ENCODE measurements around the gene MYH6. TPM values are rescaled to one million over a fixed set of nuclear protein-coding genes. Genes with fewer than 3 reads are reported as not detected.
"Not testable (repeated sequence)": the region's sequence is repeated elsewhere in the genome, so short reads cannot be mapped to it uniquely, and the experiment has no call there.

Gene MYH6
- polyA plus RNA-seq, 1 donor, result 0.13 TPM

DNA sequence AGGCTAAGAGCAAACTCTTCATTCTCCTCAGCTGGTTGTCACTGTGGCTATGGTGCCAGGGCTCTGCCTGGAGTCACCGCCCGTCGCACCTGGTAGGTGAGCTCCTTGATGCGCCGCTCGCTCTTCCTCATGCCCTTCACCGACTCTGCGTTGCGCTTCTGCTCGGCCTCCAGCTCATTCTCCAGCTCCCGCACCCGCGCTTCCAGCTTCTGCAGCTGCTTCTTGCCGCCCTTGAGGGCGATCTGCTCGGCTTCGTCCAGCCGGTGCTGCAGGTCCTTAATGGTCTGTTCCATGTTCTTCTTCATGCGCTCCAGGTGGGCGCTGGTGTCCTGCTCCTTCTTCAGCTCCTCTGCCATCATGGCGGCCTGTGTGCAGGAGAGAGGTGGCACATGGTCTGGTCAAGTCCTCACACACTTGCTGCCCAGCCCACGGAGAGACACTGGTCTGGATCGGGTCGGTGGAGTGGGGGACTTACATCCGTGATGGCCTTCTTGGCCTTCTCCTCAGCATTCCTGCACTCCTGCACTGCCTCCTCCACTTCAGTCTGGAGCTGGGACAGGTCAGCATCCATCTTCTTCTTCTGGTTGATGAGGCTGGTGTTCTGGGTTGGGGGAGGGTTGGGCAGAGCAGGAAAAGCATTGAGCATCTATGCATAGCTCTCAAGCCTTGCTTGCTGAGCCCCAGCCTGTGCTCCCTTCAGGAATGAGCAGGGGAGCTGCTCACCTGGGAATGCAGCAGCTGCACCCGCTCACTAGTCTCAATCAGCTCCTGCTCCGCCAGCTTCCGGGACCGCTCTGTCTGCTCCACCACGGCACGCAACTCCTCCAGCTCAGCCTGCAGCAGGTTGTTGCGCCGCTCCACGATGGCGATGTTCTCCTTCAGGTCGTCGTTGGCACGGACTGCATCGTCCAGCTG, 7.1 kb upstream of the MYH6 start:
- no peak for DNase-seq

DNA sequence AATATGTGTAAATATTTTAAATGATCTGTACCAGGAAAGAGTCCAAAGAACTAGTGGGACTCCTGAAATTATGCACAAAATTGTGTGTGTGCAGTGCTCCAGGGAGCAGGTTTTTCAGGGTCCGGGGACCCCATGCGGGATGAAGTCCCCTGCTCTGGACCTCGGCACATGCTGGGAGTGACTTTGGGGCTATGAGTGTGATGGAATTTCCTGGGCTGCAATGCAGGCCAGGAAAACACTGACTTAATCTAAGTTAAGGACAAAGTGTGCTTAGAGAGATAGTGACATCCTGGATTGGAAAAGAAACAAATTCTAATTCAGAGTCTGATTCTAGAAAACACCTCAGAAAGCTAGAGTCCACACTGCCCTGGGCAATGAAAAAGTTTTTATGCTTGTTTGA, 6.2 kb upstream of the MYH6 start:
- no peak for DNase-seq

DNA sequence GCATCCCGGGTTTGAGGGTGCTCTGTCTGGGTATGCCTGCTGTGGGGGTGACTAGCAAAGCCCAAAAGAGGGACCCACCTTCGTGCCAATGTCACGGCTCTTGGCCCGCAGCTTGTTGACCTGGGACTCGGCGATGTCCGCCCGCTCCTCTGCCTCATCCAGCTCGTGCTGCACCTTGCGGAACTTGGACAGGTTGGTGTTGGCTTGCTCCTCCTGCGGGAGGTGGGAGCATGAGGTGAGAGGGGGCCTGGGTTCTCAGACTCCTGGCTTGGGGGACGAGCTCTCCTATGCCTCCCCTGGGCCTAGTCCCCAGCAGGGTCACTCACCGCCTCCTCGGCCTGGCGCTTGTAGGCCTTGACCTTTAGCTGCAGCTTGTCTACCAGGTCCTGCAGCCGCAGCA, 5.6 kb upstream of the MYH6 start:
- DNase-seq, result no peak

DNA sequence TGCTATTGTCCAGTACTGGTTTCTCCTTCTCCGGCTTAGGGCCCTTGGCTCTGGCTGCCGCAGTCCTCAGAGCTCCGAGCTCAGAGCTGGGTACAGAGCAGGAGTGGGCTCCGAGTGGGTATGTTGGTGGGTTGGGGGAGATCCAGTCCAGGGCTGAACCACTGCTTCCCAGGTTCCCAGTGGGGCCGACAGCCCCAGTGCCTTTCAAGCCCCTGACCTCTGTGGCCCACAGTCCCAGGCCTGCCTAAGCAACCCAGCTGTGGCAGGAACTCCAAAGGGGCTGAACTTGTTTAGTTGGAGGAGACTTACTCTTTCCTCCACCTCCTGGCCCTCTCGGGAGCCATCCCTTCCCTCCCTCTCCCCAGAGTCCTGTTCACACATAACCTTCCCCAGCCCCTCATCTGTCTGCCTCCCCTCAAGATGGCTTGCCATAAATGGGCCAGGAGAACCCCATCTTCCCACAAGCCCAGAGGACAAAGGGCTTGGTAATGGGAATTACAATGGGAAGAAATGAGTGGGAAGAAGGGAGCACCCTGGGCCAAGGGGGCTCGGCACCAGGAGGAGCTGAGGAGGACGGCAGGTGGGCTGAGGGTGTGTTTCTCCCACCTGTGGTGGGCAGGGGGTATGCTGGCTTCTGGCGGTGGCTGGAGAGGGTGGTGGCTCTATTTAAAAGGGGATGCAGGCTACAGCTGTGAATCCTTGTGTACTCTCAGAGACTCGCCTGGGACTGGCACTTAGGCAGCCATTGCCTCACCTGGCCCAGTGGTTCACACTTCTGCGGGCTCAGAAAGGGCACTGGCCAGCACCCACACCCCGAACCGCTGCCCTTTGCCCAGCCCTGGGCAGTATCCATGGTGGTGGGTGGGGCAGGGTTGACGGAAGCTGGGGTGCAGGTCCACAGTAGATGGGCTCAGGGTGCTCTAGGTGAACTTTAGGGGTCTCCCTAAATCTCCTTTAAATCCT, 3.8 kb upstream of the MYH6 start:
- no peak for DNase-seq

DNA sequence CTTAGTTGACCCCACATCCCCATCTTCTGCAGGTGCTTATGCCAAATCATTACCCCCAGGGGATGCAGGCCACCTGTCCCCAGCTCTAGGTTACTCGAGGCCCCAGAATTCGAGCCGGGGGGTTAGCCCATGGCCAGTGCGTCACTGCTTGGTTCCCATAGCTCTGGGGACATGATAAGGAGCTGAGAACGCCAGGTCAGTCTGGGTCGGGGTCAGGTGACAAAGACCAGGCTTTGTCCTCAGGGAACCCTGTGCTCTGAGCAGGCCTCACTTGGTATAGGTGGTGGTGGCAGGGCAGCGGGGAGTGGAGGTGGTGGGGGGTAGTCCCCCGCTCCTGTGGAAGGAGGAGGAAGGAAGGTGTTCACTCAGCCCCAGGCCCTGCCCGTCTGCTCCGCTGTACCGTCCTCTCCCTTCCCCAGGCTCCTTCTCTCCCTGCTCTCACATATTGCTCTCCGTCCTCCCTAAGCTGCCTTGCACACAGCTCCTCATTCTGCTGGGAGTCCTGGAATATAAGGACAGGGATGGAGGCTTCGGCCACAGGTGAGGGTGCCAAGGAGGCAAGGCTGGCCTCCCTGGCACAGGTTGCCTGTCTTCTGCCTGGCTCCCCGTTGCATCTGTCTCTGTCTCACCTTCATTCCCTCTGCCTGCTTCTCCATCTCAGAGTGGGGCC, 2.0 kb upstream of the MYH6 start:
- DNase-seq, result no peak

DNA sequence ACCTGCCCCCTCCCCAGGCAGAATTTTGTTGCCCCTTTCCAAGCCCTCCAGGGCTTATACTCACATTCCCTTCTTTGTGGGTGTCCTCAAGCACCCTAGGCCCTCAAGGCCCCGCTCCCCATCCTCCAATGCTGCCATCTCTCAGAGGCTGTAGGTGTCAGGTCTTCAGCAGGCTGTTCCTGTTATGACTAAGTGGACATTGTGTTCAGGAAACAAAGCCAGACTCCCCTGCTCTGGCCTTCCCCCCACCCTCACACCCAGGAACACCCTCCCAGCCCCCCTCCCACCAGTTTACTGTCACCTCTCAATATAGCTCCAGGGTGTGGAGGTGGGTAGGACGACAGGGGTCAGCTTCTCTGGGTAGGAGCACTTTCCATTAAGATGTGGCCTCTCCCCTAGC, 1.4 kb upstream of the MYH6 start:
- DNase-seq, result no peak

DNA sequence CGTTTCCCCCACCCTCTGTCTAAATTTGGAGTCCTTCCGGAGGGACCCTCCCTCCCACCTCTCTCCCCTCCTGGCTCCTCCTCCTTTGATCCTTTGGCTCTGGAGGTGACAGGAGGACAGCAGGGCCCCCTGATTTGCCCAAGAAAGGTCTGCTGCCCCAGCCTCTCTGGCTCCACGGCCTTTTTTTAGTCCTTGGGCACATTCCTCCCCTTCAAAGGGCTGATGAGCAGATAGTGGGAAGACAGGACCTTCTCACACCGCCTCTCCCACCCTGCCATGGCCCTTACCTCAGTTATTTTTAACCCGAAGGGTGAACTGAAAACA, 196 bp upstream of the MYH6 start:
- DNase-seq, result no peak

DNA sequence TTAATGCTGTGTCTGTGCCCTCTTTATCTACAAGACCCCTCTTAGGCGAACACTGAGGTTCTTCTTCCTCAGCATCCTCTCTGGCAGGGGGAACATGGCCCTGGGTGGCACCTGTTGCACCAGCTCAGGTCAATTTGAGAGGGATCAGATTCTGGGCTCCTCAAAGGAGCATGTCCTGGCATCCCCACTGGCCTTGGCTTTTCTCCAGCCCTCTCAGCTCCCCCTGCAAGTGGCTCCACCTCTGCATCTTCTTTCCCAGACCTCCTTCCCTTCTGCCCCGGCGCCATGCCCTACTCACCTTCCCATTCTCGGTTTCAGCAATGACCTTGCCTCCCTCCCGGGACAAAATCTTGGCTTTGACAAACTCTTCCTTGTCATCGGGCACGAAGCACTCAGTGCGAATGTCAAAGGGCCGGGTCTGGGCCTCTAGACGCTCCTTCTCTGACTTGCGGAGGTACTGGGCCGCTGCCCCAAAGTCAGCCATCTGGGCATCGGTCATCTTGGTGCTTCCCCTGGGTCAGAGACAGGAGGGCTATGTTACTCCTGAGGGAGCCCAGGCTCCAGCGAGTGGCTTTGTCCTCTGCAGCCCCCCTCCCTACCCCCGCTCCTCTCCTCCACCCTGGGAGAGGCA, 1.2 kb downstream of the MYH6 start:
- no peak for DNase-seq

DNA sequence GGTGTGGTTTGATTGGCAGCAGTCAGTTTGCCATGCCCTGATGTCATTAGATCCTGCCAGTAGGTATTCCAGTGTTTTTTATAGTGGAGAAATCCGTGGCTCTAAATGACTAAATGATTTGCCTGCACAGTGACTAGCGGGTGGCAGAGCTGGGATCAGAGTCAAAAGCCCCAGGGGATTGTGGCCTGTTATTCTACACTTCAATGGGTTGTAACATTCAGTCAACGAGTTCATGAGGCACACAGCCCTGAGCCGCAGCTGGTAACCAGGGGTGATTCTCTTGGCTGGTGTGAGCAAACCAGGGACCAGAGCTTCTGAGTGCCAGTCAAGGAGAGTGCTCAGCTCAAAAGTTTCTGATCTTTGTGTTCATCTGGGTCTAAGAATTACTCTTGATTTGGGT, 1.8 kb downstream of the MYH6 start:
- no peak for DNase-seq

DNA sequence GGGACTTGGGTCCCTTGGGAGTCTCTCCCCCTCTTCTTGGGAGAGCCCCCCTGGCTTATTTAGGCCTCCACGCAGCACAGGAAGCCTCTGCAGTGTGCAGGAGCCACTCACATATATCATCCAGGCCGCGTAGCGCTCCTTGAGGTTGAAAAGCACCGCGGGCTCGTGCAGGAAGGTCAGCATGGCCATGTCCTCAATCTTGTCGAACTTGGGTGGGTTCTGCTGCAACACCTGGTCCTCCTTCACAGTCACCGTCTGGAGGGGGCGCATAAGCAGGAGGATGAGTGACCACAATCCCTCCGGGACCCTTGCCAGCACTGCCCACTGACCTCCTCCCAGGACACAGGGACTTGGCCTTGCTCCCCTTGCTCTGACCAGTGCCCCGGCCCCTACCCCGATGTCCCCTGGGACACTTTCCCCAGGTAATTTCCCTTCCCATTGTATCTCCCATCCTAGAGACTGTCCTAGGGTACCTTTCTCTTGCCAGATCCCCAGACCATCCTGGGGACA, 2.5 kb downstream of the MYH6 start:
- DNase-seq, result no peak

DNA sequence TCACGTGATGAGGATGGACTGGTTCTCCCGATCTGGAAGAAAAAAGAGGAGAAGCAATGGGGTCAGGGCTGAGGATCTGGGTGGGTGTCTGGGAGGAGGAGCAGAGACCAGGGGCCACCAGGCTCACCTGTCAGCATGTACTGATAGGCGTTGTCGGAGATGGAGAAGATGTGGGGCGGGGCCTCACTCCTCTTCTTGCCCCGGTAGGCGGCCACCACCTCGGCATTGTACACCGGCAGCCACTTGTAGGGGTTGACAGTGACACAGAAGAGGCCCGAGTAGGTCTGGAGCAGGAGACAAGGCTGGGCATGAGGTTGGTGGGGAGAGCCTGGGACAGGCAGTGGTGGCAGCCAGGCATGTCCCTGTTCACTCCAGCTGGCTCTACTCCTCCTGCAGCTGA, 3.0 kb downstream of the MYH6 start:
- DNase-seq, result no peak

DNA sequence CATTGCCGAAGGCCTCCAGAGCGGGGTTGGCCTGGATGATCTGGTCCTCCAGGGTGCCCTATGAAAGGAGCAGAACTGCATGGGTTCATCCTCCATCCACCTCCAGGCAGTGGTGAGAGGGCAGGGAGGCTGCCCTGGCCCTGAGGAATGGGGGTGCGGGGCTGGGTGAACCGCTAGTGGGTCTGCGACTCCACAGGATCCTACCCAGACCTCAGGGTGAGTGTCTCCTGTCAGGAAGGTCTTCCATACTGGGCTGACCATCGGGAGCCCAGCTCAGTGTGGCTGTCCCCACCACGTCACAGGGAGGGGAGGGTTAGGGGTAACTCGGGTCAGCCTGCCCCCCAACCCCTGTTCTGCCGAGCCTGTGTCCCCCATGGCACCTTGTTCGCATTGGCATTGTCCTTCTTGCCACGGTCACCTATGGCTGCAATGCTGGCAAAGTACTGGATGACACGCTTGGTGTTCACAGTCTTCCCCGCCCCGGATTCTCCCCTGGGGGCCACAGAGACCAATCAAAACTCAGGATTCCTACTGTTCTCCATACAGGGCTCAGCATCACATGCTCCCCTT, 3.7 kb downstream of the MYH6 start:
- no peak for DNase-seq

DNA sequence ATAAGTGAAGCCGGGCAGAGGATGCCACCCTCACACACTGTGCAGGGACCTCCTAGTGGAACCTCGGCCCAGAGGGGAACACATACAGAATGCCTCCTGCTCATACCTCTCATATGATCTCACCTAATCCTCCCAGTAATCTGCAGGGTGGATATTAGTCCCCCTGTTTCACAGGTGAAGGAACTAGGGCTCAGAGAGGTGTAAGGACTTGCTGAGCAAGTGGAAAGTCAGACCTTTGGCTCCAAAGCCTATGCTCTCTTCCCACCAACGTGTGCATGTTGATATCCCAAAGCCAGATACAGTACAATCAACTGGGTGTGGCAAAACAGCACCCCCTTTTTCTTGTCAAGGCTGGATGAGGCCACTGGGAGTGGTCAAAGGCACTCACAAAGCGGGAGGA, 4.2 kb downstream of the MYH6 start:
- no peak for DNase-seq

DNA sequence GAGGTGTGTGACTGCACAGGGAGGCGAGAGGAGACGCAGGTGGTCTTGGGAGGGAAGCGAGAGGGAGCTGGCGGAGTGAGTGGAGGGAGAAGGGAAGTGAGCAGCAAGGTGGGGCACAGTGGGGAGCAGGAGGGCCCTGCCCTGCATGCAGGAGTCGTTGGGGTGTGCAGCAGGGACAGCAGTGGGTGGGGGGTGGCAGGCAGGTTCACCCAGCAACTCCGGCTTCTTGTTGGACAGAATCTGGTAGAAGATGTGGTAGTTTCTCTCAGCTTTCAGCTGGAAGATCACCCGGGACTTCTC, 5.0 kb downstream of the MYH6 start:
- DNase-seq, result no peak

DNA sequence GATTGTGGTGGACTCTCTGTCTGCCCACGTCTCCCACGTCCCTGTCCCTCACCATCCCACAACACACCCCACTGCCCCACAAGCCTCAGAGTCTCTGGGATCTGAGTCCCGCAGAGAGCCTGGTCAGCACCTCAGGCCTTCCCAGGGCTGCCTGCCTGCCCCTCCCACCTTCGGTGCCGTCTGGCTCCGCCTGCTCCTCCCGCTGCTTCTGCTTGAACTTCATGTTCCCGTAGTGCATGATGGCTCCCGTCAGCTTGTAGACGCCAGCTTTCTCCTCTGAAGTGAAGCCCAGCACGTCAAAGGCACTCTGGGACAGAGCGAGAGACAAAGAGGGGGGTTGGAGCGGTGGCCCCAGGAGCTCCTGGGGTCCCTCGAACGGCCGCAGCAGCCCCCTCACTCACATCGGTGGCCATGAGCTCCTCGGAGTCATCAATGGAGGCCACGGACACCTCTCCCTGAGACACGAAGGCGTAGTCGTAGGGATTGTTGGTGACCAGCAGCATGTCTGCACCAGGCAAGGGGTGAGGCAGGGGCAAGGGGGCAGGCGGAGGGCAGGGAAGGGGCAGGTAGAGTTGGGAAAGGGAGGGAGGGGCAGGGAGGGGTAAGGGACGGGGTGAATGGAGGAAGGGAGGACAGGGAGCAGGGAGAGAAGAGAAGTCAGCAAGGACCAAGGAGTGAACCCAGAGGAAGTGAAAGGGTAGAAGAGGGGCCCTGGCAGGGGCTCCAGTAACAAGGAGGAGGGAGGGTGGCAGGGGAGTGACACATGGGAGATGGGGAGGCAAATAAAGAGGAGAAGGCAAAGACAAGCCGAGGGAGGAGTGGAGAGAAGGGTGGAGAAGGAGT, 5.6 kb downstream of the MYH6 start:
- DNase-seq, result no peak

DNA sequence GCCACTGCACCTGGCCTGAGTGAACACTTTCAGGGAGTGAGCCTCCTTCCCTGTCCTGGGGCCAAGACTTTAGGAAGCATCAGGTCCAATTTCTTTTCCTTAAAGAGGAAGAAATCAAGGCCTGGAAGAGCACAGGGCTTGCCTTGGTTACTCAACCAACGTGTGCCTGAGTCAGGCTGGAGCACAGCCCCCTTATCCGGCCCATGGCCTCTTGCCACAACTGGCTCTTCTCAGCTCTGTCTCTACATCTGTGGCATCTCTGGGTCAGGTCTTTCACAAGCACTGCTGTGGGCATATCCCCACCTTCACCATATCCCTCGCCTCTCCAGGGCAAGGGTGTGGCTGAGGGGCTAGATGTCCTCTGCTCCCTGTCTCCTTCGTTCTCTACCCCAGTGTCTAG, 6.8 kb downstream of the MYH6 start:
- no peak for DNase-seq

DNA sequence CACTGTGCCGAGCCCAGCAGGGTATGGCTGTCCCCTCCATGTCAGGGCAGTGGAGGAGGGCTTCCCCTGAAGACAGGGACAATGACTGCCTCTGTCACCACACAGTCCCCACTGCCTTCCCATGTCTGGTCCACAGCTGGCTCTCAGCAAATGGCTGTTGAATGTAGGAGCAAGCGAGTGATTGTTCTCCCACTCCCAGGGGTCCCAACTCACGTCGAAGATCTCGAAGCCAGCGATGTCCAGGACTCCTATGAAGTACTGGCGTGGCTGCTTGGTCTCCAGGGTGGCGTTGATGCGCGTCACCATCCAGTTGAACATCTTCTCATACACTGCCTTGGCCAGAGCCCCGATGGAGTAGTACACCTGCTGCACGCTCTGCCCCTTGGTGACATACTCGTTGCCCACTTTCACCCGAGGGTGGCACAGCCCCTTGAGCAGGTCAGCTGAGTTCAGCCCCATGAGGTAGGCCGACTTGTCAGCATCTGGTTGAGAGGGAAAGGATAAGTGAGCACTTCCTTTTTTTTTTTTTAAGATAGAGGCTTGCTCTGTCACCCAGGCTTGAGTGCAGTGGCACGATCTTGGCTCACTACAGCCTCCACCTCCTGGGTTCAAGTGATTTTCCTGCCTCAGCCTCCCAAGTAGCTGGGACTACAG, 7.5 kb downstream of the MYH6 start:
- not testable (repeated sequence) for DNase-seq

DNA sequence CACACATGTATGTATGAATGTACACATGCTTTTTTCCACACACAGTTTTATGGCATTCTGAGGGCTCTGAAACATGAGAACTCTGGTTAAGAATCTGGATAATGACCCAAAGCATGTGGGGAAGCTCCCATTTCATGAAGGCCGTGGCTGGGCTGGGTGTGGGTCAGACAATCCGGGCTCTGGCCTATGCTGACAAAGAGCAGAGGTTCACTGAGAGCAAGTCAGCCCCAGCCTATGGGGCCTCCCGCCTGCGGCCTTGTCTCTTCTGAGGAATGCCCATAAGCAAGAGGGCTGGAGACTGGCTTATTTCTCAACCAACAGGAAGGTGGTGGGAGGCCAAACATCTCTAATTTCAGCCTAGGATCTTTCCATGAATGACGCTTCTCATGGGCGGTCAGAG, 8.5 kb downstream of the MYH6 start:
- no peak for DNase-seq

DNA sequence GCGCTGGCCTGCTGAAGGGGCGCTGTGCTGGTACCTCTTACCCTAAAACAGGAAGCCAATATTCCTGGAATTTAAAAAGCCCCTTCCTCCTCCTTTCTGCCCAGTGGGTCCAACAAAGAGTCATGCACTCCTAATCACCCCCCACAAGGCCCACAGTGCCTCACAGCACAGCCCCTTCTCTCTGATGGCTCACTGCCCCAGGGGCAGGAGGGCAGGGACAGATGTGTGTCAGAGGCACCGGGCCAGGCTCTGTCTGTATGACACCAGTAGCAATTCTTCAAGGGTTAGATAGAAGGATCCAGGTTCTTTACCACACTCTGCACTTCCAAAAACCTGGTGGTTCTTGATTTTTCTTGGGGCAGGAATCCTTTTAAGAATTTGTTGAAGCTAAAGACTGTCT, 8.9 kb downstream of the MYH6 start:
- DNase-seq, result no peak

DNA sequence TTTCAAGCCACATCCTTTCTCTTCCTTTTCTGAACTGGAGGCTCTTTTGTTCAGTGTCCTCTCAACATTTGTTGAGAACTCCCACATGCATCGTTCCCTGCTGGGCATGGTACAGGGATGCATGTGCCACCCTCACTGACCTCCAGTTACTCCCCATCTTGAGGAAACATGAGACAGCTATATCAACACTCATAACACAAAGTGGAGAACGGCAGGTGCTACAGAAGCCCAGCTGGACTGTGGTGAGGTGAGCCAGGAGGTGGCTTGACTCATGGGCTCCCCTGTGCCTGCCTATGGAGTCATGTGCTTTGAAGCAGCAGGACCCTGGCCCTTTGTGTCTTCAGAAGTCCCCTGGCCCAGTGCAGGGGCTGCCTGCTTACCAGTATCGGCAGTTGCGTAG, 9.7 kb downstream of the MYH6 start:
- DNase-seq, result no peak

All from left kidney (tissue), 2 donors.